ENCODE data around the gene RGMA. TPM values are rescaled to one million over a fixed set of nuclear protein-coding genes. Genes with fewer than 3 reads are reported as not detected.

The RGMA gene, protein sequence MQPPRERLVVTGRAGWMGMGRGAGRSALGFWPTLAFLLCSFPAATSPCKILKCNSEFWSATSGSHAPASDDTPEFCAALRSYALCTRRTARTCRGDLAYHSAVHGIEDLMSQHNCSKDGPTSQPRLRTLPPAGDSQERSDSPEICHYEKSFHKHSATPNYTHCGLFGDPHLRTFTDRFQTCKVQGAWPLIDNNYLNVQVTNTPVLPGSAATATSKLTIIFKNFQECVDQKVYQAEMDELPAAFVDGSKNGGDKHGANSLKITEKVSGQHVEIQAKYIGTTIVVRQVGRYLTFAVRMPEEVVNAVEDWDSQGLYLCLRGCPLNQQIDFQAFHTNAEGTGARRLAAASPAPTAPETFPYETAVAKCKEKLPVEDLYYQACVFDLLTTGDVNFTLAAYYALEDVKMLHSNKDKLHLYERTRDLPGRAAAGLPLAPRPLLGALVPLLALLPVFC
- total RNA-seq (not detected), total RNA-seq (0.08 to 1.2 reads per million in 2 donors)

DNA sequence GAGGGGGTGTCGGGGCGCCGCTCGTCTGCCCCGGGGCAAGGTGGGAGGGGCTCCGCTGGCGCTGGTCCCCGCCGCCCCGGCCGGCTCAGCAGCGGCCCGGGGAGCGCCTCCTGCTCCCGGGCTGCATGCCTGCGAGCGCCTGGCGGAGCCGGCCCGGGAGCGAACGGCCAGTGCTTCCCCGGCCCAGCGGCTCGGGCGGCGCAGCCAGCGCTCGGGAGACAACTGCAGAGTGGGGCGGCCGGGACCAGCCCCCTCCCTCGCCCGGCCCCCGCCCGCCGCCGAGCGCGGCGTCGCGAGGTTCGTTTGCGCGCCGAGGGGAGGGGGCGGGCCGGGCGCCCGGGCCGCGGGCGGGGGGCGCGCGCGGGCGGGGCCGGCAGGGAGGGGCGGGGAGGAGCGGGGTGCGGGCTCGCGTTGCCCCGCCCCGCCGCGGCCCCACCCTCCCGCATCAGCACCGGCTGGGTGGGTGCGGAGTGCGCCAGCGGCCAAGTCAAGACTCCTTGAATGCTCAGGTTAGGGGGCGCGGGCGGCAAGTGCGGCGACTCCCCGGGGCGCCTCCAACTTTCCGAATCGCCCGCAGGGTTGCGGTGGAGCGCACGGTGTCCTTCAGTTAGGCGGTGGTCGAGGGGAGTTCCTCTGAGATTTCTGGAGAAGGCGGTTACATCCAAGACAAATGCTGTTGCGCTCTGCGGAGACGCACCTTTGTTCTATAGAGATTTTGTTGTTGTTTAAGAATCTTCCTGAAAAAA, at the start of gene RGMA:
RGMA (minus strand) TSS at position 231 of the 746 bp plus-strand sequence. CDS start 279 bp downstream, outside the sequence.
- Mint-ChIP-seq H3K27me3 (peaks cover 47% of the 10 kb centered on the region), H3K36me3 (ENCODE audit: low read depth) (peaks cover 6% of the 10 kb centered on the region), H3K27ac (peak within 1 kb of the TSS; percentile 19), H3K4me3 (peak within 1 kb of the TSS; percentile 96), H3K4me1 (peaks cover 11% of the 10 kb centered on the region)
- H3K9me3 ChIP-seq (ENCODE audit: control insufficient read depth, low read length, poor library complexity, severe bottlenecking) = no peaks in the 10 kb centered on the region
- DNase-seq (no peak), ATAC-seq (no peak)

DNA sequence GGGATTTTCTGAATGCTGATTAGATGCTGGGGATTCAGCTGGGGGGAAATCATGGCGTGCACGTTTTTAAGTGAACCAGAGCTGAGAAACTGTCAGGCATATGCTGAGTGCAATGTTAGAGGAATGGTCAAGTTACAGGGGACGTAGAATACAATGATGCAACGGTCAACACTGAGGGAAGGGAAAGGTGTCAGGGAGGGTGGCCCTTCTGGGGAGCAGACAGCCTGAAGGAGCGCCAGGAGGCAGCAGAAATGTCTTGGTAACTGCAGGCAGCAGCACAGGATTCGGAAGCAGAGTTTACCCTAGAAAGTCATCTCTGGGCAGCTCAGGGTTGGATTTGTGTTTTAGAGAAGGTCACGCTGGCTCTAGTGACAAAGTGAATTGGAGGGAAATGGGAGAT, 47.6 kb upstream of the RGMA start:
- ATAC-seq (no peak), DNase-seq (no peak)
- H3K27me3 Mint-ChIP-seq = peaks cover 10% of the 10 kb centered on the region
- H3K4me1 Mint-ChIP-seq = peaks cover 5% of the 10 kb centered on the region
- no peak overlapping the region for H3K4me3 Mint-ChIP-seq
- H3K36me3 Mint-ChIP-seq (ENCODE audit: low read depth) = no peaks in the 10 kb centered on the region
- no peak overlapping the region for H3K27ac Mint-ChIP-seq
- H3K9me3 ChIP-seq (ENCODE audit: control insufficient read depth, low read length, poor library complexity, severe bottlenecking) = no peaks in the 10 kb centered on the region

DNA sequence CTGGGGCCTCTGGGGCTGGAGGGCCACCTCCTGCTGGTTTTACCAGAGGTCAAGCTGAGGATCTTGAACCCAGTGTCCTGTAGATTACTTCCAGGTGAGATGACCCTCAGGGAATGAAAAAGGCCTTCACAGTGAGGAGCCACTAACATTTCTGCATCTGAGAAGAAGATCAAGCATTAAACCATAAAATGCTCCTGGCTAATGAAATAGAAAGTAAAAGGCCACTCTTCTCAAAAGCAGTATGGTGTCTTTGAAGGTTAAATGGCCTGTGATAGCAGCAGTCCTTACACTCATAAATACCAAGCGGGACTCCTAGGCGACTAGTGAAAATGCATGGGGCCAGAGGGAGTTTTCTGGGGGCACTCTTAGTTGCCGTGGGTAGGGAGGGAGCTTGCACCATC, 47.0 kb upstream of the RGMA start:
- Mint-ChIP-seq H3K4me3 (no peak overlapping the region), H3K27me3 (peaks cover 10% of the 10 kb centered on the region), H3K27ac (no peak overlapping the region), H3K36me3 (ENCODE audit: low read depth) (no peaks in the 10 kb centered on the region), H3K4me1 (peaks cover 2% of the 10 kb centered on the region)
- ATAC-seq = no peak
- H3K9me3 ChIP-seq (ENCODE audit: control insufficient read depth, low read length, poor library complexity, severe bottlenecking) = no peaks in the 10 kb centered on the region
- no peak for DNase-seq

DNA sequence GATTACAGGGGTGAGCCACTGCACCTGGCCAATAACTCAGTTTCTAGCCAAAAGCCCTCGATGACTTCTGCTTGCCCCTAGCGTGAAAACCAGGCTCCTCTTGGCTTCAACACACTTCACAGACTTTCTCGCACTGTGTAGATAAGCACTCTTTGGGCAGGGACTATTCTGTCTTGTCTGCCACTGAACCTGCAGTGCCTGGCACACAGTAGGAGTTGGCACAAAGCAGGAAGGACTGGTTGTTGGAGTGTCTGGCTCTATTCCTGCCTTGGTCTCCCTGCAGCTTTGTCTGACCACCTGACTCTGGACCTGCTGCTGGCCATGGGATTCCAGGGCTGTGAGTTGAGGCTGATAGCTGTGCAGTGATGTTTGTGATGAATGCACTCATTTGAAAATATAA, 46.4 kb upstream of the RGMA start:
- Mint-ChIP-seq H3K4me3 (no peak overlapping the region), H3K27ac (no peak overlapping the region), H3K36me3 (ENCODE audit: low read depth) (no peaks in the 10 kb centered on the region), H3K27me3 (peaks cover 10% of the 10 kb centered on the region), H3K4me1 (peaks cover 2% of the 10 kb centered on the region)
- DNase-seq = no peak
- no peaks in the 10 kb centered on the region for H3K9me3 ChIP-seq (ENCODE audit: control insufficient read depth, low read length, poor library complexity, severe bottlenecking)
- ATAC-seq = no peak

DNA sequence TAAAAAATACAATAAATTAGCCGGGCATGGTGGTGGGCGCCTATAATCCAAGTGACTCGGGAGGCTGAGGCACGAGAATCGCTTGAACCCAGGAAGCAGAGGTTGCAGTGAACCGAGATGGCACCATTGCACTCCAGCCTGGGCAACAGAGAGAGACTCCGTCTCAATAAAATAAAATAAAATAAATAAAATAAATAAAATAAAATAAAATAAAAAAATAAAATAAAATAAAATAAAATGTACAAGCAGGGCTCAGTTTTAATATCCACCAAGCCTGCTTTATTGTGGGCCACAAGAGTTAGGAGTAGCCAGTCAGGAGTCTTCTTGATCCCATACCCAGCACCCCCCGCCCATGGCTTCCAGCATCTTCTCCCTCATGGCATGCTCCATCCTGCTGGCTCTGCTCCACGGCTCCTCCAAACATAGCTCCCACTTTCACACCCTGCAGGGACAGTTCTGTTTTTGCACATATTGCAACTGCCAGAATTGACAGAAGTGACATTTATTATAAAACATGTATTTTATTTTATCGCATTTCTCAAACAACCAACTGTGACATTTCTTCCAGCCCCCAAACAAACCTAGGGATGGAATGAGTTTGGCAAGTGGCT, 42.6 kb upstream of the RGMA start:
- DNase-seq = no peak
- no peaks in the 10 kb centered on the region for H3K9me3 ChIP-seq (ENCODE audit: control insufficient read depth, low read length, poor library complexity, severe bottlenecking)
- no peaks in the 10 kb centered on the region for H3K36me3 Mint-ChIP-seq (ENCODE audit: low read depth)

DNA sequence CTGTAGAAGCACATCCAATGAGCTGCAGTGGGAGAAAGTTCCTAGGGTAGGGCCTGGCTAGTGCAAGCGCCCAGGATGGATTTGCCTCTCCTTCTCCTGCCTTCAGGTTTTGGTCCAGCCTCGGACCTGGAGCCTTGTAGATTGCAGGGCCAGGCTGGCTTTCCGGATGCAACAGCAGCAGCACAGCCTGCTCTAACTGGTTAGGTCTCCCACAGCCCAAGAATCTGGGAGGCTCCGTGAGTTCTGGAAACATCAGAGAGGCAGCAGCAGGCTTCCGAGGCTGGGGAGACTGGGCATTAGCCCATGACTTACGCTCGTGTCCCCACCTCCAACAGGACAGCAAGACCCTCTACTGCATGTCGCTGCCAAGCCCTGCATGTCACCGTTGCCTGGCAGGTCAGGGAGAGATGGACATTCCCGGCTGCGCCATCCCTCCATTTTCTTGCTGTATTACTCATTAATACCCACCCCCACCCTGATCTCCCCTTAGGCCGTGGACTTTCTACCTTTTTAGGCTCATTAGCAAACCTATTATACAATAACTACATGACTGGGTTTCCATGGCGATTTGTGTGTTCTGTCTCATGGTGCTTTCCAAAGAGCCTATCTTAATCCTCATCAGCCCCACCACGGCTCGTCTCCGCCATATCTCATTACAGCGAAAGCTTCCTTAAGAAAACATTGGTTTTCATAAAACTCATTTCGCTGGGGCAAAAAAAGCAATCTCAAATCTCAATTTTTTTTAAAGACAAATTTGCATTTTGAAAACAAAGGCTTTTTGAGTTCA, 40.9 kb upstream of the RGMA start:
- H3K36me3 Mint-ChIP-seq (ENCODE audit: low read depth) = no peaks in the 10 kb centered on the region
- H3K9me3 ChIP-seq (ENCODE audit: control insufficient read depth, low read length, poor library complexity, severe bottlenecking) = no peaks in the 10 kb centered on the region
- no peak overlapping the region for H3K27ac Mint-ChIP-seq
- H3K4me1 Mint-ChIP-seq = no peaks in the 10 kb centered on the region
- H3K27me3 Mint-ChIP-seq = peaks cover 15% of the 10 kb centered on the region
- ATAC-seq = no peak
- H3K4me3 Mint-ChIP-seq = no peak overlapping the region
- DNase-seq = no peak

More for the DNA sequence above, 42.6 kb upstream of the RGMA start:
- H3K4me1 Mint-ChIP-seq = no peaks in the 10 kb centered on the region
- no peak overlapping the region for H3K27ac Mint-ChIP-seq
- peaks cover 13% of the 10 kb centered on the region for H3K27me3 Mint-ChIP-seq
- ATAC-seq = no peak
- no peak overlapping the region for H3K4me3 Mint-ChIP-seq

DNA sequence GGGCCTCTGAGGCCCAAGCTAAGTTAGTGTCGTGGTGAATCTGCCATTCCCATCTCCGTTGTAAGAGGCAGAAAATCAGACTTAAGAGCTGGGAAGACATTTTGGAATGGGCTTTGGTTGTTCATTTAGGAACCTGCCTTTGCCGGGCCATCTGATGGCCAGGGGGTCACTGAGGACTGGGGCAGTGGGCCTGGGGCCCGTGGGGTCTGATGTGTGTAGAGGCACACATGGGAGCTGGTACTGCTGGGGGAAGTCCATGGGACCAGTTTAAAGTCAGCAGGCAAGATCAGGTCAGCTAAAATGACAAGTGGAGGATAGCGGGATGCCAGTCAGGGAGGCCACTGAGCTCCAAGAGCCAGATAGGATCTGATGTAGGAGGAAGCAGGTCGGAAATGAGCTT, 38.3 kb upstream of the RGMA start:
- no peak overlapping the region for H3K27ac Mint-ChIP-seq
- H3K9me3 ChIP-seq (ENCODE audit: control insufficient read depth, low read length, poor library complexity, severe bottlenecking) = no peaks in the 10 kb centered on the region
- H3K4me1 Mint-ChIP-seq = no peaks in the 10 kb centered on the region
- no peaks in the 10 kb centered on the region for H3K36me3 Mint-ChIP-seq (ENCODE audit: low read depth)
- ATAC-seq = no peak
- no peak overlapping the region for H3K4me3 Mint-ChIP-seq
- H3K27me3 Mint-ChIP-seq = peaks cover 18% of the 10 kb centered on the region
- no peak for DNase-seq

DNA sequence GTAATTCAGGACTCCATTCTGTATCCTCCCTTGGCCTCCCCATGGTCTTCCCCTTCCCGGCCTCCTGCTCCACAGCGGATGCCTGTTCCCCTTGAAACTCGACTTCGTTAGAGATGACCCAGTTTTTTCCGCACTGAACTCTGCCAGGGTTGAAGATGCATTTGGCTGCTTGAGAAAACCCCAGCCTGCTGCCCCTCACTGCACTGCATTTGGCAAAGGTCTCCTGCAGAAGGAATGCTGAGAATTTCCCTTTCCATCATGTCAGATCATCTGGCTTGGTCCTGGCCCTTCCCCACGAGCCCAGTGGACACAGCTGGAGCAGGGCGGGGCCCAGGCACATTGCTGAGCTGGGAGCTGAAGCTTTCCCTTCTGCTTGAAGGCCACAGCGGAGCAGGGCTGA, 37.6 kb upstream of the RGMA start:
- no peak for DNase-seq
- no peaks in the 10 kb centered on the region for H3K36me3 Mint-ChIP-seq (ENCODE audit: low read depth)
- no peak overlapping the region for H3K27ac Mint-ChIP-seq
- H3K4me1 Mint-ChIP-seq = no peaks in the 10 kb centered on the region
- no peak for ATAC-seq
- H3K9me3 ChIP-seq (ENCODE audit: control insufficient read depth, low read length, poor library complexity, severe bottlenecking) = no peaks in the 10 kb centered on the region
- peaks cover 21% of the 10 kb centered on the region for H3K27me3 Mint-ChIP-seq
- H3K4me3 Mint-ChIP-seq = no peak overlapping the region

DNA sequence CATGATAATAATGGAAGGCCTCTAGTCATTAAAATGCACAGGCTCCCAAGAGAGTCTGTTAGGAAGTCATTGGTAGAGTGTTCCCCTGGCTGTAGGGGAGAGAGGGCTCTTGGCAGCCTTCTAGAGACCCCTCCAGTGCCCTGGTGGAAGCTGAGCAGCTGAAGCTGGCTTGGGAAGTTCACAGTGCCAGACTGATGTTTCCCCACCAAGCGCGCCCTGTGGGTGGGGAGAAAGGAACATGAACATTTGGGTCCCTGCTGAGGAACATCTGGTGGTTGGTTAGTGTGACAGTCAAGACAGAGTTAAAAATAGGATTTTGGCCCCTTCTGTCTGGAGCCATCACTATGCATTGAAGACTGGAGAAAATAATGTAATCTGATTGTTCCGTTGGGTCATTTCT, 37.1 kb upstream of the RGMA start:
- DNase-seq (no peak), ATAC-seq (no peak)
- no peak overlapping the region for H3K4me3 Mint-ChIP-seq
- peaks cover 24% of the 10 kb centered on the region for H3K27me3 Mint-ChIP-seq
- H3K4me1 Mint-ChIP-seq = no peaks in the 10 kb centered on the region
- H3K9me3 ChIP-seq (ENCODE audit: control insufficient read depth, low read length, poor library complexity, severe bottlenecking) = no peaks in the 10 kb centered on the region
- H3K36me3 Mint-ChIP-seq (ENCODE audit: low read depth) = no peaks in the 10 kb centered on the region
- no peak overlapping the region for H3K27ac Mint-ChIP-seq

DNA sequence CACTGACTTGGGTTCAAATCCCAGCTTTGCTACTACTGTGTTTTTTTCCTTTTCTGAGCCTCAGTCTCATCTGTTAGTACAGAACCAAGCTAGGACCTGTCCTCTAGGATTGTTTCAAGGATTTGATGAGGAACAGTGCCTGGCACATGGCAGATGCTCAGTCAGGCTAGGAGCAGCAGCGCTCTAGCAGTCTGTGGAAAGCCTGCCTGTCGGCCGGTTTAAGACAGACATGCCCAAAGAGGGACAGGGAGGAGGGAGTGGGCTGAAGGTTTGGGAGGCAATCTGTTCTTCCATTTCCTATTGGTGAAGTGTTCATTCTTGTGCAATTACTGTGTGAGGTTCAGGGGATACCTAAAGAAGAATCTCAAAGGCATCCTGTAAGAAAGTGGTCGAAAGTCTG, 35.1 kb upstream of the RGMA start:
- Mint-ChIP-seq H3K27ac (peak overlapping the region; percentile 29), H3K4me1 (no peaks in the 10 kb centered on the region), H3K4me3 (no peak overlapping the region), H3K36me3 (ENCODE audit: low read depth) (no peaks in the 10 kb centered on the region), H3K27me3 (peaks cover 33% of the 10 kb centered on the region)
- no peaks in the 10 kb centered on the region for H3K9me3 ChIP-seq (ENCODE audit: control insufficient read depth, low read length, poor library complexity, severe bottlenecking)
- DNase-seq = no peak
- no peak for ATAC-seq

DNA sequence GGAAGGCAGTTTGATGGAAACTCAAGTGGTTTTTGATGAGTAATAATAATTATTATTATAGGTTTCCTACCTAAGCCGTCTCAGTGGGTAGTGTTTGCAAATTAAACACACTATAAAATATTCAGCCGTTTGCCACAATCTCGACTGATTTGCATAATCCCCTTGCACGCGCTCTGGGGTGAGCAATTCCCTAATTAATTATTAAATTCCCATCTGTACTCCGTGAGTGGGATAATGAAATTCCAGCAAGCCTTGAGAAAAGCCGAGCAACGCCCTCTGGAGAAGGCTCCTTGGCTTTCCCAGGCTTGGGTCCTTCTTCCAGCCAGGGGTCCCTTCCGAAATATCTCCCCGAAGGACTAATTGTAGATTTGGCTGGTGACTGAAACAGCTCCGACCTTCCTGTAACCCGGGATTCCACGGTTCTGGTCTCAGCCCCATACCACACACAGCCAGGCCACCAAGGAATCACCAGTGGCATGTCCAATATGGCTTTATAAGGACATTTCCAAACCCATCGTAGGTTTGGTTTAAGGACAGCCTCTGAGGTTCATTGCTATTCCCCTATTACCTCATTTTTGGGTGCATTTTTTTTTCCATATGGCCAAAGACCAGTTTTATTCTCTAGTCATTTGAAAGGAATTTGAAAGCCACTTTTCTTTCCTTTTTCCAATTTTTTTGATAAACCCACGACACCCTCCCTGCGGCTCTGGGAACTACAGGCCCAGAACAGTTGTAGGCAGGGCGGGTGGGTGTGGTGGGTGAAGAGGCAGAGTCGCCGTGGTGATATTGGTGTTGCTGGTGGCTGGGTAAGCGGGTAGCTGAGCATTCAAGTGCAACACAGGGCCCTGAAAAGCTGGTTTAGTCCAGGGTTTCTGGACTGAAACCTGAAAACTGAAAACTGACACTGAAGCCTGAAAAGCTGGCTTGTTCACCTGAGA, 33.2 kb upstream of the RGMA start:
- Mint-ChIP-seq H3K4me1 (no peaks in the 10 kb centered on the region), H3K27ac (no peak overlapping the region), H3K4me3 (no peak overlapping the region), H3K27me3 (peaks cover 45% of the 10 kb centered on the region), H3K36me3 (ENCODE audit: low read depth) (no peaks in the 10 kb centered on the region)
- no peaks in the 10 kb centered on the region for H3K9me3 ChIP-seq (ENCODE audit: control insufficient read depth, low read length, poor library complexity, severe bottlenecking)
- no peak for DNase-seq
- no peak for ATAC-seq

DNA sequence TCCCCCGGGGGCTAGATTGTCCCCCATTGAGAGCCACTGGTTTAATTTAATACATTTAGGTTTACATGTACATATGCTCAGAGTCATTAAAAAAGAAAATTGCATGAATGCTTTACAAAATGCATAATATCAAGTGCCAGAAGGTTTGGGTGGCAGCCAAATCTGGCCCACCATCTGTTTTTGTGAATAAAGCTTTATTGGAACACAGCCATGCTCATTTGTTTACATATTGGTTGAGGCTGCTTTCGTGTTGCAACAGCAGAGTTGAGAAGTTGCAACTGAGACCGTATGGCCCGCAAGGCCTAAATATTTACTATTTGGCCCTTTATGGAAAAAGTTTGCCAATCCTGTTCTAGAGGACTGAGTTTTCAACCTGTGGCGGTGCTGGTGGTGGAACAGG, 32.1 kb upstream of the RGMA start:
- no peaks in the 10 kb centered on the region for H3K9me3 ChIP-seq (ENCODE audit: control insufficient read depth, low read length, poor library complexity, severe bottlenecking)
- no peak overlapping the region for H3K4me3 Mint-ChIP-seq
- H3K36me3 Mint-ChIP-seq (ENCODE audit: low read depth) = no peaks in the 10 kb centered on the region
- ATAC-seq = no peak
- DNase-seq = no peak
- H3K27me3 Mint-ChIP-seq = peaks cover 50% of the 10 kb centered on the region
- no peaks in the 10 kb centered on the region for H3K4me1 Mint-ChIP-seq
- no peak overlapping the region for H3K27ac Mint-ChIP-seq
